ENCODE results near the gene KCNN1. TPM values are rescaled to one million over a fixed set of nuclear protein-coding genes. Genes with fewer than 3 reads are reported as not detected.
A peak's percentile ranks its signal among the peaks of the same experiment; 100 is the strongest.
"Not testable (repeated sequence)": the region's sequence is repeated elsewhere in the genome, so short reads cannot be mapped to it uniquely, and the experiment has no call there.

KCNN1 gene
- total RNA-seq, 1 donor from 2014 or later: not detected

- DNase-seq (ENCODE audit: low read depth): no peak
- no peak overlapping the region for H3K4me3 ChIP-seq (ENCODE audit: low read depth, low read length)
- TF ChIP-seq, protein P1, sequence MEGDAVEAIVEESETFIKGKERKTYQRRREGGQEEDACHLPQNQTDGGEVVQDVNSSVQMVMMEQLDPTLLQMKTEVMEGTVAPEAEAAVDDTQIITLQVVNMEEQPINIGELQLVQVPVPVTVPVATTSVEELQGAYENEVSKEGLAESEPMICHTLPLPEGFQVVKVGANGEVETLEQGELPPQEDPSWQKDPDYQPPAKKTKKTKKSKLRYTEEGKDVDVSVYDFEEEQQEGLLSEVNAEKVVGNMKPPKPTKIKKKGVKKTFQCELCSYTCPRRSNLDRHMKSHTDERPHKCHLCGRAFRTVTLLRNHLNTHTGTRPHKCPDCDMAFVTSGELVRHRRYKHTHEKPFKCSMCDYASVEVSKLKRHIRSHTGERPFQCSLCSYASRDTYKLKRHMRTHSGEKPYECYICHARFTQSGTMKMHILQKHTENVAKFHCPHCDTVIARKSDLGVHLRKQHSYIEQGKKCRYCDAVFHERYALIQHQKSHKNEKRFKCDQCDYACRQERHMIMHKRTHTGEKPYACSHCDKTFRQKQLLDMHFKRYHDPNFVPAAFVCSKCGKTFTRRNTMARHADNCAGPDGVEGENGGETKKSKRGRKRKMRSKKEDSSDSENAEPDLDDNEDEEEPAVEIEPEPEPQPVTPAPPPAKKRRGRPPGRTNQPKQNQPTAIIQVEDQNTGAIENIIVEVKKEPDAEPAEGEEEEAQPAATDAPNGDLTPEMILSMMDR (conservative IDR thresholded peaks at IDR 0.05; ENCODE audit: low read depth, low read length): no peak
Measured at GRCh38 chr19:17982430-17982829, 15.5 kb downstream of the KCNN1 start.

GRCh38 chr19:17985037-17985818 is 18.3 kb downstream of the KCNN1 start:
- TF ChIP-seq, protein P1 (conservative IDR thresholded peaks at IDR 0.05; ENCODE audit: low read depth, low read length): no peak
- H3K4me3 ChIP-seq (ENCODE audit: low read depth, low read length): no peak overlapping the region
- DNase-seq (ENCODE audit: low read depth): no peak

DNA sequence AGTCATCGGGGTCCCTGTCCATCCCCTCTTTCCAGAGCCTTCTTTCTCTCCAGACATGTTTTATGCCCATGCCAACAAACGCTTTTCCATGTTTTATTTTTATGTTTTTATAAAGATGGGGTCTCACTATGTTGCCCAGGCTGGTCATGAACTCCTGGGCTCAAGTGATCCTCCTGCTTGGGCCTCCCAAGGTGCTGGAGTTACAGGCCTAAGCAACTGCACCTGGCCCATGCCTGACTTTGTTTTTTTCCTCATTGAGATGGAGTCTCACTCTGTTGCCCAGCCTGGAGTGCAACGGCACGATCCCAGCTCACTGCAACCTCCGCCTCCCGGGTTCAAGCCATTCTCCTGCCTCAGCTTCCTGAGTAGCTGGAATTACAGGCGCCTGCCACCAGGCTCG is 19.7 kb downstream of the KCNN1 start:
- not testable (repeated sequence) for DNase-seq (ENCODE audit: low read depth); H3K4me3 ChIP-seq (ENCODE audit: low read depth, low read length)

DNA sequence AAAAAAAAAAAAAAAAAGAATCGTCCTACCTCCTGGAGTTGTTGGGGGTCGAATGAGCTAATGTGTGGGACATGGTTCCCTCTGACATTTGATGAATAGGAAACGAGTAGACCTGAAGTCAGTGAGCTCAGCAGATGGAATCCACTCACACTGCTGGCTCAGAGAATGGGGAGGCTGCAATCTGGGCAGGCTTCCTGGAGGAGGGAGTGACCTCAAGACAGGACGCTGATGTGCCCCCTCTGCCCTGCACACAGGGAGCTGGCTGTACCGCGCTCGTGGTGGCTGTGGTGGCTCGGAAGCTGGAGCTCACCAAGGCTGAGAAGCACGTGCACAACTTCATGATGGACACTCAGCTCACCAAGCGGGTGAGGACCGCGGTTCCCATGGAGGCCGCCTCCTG is 21.3 kb downstream of the KCNN1 start:
- no peak overlapping the region for H3K4me3 ChIP-seq (ENCODE audit: low read depth, low read length)
- no peak for DNase-seq (ENCODE audit: low read depth)
- TF ChIP-seq, protein P1 (conservative IDR thresholded peaks at IDR 0.05; ENCODE audit: low read depth, low read length): no peak

GRCh38 chr19:17989425-17990094 is 22.7 kb downstream of the KCNN1 start:
- H3K4me3 ChIP-seq (ENCODE audit: low read depth, low read length): no peak overlapping the region
- no peak for DNase-seq (ENCODE audit: low read depth)

GRCh38 chr19:17993076-17993813 is 26.3 kb downstream of the KCNN1 start:
- no peak for DNase-seq (ENCODE audit: low read depth)
- TF ChIP-seq, protein P1 (conservative IDR thresholded peaks at IDR 0.05; ENCODE audit: low read depth, low read length): no peak
- no peak overlapping the region for H3K4me3 ChIP-seq (ENCODE audit: low read depth, low read length)

More at GRCh38 chr19:17989425-17990094, 22.7 kb downstream of the KCNN1 start:
- TF ChIP-seq, protein P1 (conservative IDR thresholded peaks at IDR 0.05; ENCODE audit: low read depth, low read length): no peak

GRCh38 chr19:17996826-17997316 is 30.0 kb downstream of the KCNN1 start:
- TF ChIP-seq, protein P1 (conservative IDR thresholded peaks at IDR 0.05; ENCODE audit: low read depth, low read length): peak; percentile 87
- H3K4me3 ChIP-seq (ENCODE audit: low read depth, low read length): no peak overlapping the region
- no peak for DNase-seq (ENCODE audit: low read depth)
